H1 (cell line): ENCODE measurements around the gene MOSMO. TPM values are rescaled to one million over a fixed set of nuclear protein-coding genes. Genes with fewer than 3 reads are reported as not detected.

Source experiments
- polyA plus RNA-seq, 7 experiments: library from polyadenylated mRNA; depleted of rRNA in 3 of 7; stranded (reverse) in 5 of 7; unstranded in 2 of 7; fragments of >200 nt in 5 of 7; fragments of 200-250 nt in 2 of 7; gene quantifications; 1 replicate in 5 of 7; 2 replicates in 1 of 7; 4 replicates in 1 of 7; pipeline versions ENCODE4 v1.2.1 to v1.2.3, GENCODE V29; 2011 to 2013; ENCODE audit warnings: missing spikeins in 2 of 7, mixed read lengths in 2 of 7
- total RNA-seq: library from RNA; stranded (reverse); fragmentation: NEBNext Ultra II Directional; extraction: Animal tissue kit (Norgen Biotek cat#: 25700); gene quantifications from 2 replicates; pipeline ENCODE4 v1.2.1, GENCODE V29; 2021
- TF ChIP-seq, protein P1 (sequence below), 3 experiments: IDR thresholded peaks; 1 replicate in 2 of 3; 2 replicates in 1 of 3; pipeline versions ENCODE4 v1.5.1 to v1.6.1; 2011; ENCODE audit warnings: low read length in 3 of 3, mild to moderate bottlenecking in 3 of 3, inconsistent platforms in 2 of 3, low read depth in 1 of 3, moderate library complexity in 1 of 3; ENCODE audit not compliant: insufficient read depth in 1 of 3; ENCODE audit errors: control extremely low read depth in 1 of 3

Gene MOSMO
- total and polyA plus RNA-seq, 2 of the 8 experiments (the other 6 are each of a cell fraction or from before 2014, with no cell fraction given) = 8.6 to 14.8 TPM

DNA sequence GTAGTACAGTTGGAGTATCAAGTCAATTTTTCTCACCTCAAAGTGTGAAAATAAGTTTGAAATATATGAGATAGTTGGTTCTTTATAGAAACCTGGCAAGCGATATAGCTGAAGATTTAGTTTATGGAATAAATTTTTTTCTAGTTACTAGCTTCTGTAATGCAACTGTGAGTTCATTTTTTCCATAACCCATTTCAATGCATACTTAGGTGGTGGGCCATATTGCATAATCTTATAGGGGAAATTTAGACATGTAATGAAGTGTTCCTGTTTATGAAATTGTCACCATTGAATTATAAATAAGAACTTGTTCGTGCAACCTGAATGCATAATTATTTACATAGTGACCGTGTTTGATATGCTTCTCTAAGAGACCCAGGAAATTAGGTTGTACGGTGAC, 9.0 kb downstream of the MOSMO start (continued):
- TF ChIP-seq, protein P1, sequence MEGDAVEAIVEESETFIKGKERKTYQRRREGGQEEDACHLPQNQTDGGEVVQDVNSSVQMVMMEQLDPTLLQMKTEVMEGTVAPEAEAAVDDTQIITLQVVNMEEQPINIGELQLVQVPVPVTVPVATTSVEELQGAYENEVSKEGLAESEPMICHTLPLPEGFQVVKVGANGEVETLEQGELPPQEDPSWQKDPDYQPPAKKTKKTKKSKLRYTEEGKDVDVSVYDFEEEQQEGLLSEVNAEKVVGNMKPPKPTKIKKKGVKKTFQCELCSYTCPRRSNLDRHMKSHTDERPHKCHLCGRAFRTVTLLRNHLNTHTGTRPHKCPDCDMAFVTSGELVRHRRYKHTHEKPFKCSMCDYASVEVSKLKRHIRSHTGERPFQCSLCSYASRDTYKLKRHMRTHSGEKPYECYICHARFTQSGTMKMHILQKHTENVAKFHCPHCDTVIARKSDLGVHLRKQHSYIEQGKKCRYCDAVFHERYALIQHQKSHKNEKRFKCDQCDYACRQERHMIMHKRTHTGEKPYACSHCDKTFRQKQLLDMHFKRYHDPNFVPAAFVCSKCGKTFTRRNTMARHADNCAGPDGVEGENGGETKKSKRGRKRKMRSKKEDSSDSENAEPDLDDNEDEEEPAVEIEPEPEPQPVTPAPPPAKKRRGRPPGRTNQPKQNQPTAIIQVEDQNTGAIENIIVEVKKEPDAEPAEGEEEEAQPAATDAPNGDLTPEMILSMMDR (IDR thresholded peaks at IDR 0.05; ENCODE audit: control extremely low read depth in 1 of 3, insufficient read depth in 1 of 3, low read depth in 1 of 3, low read length in 3 of 3) = no peak
